Eye (tissue), 1 donor: Measurements from ENCODE around the gene RAD9B.
A peak's percentile ranks its signal among the peaks of the same experiment; 100 is the strongest.
"Not testable (repeated sequence)": the region's sequence is repeated elsewhere in the genome, so short reads cannot be mapped to it uniquely, and the experiment has no call there.

Experiments
- DNase-seq: peaks from one replicate; pipeline ENCODE4 v3.0.0-alpha.2; 2015

The RAD9B gene

GRCh38 chr12:110528277-110528839, 26.2 kb downstream of the RAD9B start:
- DNase-seq, result no peak

DNA sequence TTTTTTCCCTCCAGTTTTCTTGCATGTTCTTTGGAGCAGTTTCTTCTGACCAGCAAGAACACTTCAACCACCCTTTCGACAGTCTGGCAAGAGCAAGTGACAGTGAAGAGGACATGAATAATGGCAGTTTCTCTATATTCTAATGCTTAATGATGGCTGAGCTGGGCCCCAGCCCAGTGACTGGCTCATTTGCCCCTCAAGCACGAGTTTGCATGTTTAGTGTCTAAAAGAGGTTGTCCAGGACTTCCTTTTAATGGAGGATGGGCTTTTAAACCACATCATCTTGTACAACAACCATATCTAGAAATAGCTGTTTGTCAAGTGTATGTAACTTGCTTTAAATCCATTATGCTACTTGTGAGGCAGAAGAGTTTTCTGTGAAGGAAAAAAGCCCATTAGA, 28.4 kb downstream of the RAD9B start:
- DNase-seq, result no peak

GRCh38 chr12:110531741-110532333, 29.7 kb downstream of the RAD9B start:
- no peak for DNase-seq

DNA sequence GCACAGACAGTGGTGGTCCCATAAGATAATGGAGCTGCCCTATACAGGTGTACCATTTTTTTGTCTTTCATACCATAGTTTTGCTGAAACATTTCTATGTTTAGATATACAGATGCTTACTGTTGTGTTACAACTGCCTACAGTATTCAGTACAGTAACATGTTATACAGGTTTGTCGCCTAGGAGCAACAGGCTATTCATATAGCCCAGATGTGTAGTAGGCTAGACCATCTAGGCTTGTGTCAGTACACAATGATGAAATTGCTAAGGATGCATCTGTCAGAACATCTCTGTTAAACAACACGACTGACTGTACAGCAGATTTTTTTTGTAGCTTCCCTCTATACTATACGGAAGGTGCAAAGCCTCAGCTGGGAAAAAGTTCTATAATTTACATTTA, 30.5 kb downstream of the RAD9B start:
- no peak for DNase-seq

DNA sequence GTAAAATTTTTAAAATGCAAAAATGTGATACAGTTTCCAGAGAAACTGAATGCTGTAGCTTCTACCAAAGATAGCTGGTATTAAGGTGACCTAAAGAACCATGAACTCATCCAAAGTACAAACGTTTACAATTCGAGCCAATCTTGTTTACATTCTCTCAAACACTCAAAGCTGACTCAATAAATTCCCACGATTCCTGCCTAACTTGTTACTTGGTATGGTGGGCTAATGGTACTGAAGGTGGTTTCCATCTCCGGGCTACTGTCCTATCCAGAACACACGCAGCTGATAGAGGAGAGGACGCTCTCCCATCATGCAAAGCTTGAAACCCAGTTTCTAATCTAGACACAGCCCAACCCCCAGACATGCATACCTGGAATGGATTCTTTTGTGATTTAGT, 31.5 kb downstream of the RAD9B start:
- no peak for DNase-seq

DNA sequence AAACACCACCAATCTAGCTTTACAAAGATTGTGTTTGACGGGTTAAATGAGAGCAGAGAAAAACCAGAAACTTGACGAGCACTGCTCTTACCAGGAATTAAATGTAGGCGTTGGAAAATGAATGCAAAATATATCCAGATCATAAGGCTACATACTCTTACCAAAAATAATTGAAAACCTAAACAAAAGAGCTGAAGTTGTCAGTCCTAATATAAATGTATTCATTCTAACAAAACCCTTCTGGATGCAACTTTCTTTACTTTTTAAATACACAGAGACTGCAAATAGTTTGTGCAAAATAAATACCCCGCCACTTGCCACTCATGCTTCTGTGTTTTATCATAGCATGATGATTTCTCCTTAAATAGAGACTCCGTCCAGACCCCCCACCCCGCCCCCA, 32.7 kb downstream of the RAD9B start:
- DNase-seq, result no peak

- DNase-seq, result no peak
Observed at GRCh38 chr12:110536834-110537604, 34.9 kb downstream of the RAD9B start.

DNA sequence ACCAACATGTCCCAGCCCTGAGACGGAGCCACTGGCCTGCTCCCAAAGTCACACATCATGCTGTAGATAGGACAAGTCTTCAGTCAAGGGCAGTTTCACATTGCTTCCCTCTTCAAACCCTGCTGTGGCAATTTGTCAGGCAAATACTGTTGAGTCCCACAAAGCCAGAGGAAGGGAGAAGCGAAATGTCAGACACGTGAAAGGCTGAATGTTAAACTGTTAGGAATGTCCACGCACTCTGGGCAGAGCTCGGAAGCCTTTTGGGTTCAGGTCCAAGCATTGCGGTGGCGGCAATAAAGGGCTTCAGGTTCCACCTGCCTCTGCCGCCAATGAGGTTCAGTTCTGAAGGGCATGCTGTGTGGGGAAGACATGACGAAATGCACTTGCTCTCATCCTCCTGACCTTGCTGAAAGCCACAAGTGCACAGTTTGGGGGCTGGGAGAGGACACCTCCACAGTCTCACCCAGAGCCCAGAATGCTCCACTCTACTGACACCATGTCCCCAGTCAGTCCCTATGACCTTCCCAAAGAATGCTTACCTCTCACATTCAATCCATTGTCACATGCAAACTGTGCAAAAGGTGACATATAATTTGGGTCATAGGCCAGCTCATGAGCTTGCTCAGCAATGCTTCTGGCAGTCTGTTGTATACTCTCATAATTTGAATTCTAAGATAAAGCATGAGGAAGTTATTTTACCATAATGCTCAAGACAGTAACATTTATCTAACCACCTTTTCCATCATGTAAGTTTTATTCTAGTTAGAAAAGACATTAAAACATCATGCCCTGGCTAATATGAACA, 35.7 kb downstream of the RAD9B start:
- DNase-seq, result no peak

GRCh38 chr12:110538869-110539622, 36.9 kb downstream of the RAD9B start:
- DNase-seq, result no peak

- no peak for DNase-seq
Observed at GRCh38 chr12:110540048-110540447, 37.9 kb downstream of the RAD9B start.

DNA sequence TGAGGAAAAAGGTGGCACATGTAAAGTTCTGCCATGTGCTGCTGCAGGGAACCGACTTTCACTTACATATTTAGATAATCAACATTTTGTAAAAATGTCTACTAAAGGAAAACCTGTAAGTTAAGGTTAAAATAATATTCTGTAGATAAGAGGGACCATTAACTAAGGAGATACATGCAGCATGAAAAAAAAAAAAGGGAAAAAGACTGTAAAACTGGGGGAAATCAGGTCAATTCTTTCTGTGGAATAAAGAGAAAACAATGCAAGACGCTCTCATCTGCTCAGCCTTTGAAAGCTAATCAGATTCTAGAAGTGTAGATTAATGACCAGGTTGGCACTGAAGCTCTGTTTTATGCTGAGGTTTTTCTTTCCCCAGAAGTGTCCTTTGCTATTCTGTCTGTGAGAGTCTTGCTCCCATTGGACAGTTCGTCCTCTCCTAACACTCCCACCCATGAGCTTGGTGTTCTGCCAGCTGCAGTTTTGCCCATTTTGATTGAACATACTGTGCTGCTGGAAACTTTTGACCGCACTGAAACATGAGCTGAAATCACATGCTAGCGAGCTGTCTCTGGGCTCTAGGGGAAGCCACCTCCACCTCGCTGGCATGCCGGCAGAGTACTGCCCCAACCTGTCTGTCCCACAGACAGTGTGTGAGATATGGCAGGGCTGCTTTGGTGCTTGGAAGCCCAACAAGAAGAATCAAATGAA, 41.3 kb downstream of the RAD9B start:
- DNase-seq, result peak; percentile 49

GRCh38 chr12:110543965-110544364, 41.8 kb downstream of the RAD9B start:
- DNase-seq, result no peak

- DNase-seq, result not testable (repeated sequence)
Observed at GRCh38 chr12:110545259-110545658, 43.1 kb downstream of the RAD9B start.

- no peak for DNase-seq
Observed at GRCh38 chr12:110545812-110546211, 43.7 kb downstream of the RAD9B start.

- DNase-seq, result no peak
Observed at GRCh38 chr12:110546339-110546738, 44.2 kb downstream of the RAD9B start.

GRCh38 chr12:110547090-110547489, 45.0 kb downstream of the RAD9B start:
- DNase-seq, result no peak

DNA sequence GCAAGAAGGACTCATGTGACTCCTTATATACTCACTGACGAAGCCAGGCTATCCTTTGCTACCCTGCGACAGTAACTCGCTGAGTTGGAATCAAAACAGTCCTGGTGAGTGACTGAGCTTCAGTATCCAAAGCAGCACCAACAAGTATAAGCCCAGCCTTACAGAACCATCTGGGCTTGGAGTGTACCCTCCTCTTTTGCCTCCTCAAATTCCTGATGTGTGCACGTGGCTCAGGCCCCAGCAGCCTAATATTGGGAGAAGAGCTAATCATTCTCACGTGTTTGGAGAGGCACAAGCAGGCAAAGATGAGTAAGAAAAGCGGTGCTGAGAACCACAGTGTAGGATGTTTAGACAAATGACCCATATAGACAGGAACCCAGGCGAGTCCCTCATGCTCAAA, 46.5 kb downstream of the RAD9B start:
- DNase-seq, result peak; percentile 17

DNA sequence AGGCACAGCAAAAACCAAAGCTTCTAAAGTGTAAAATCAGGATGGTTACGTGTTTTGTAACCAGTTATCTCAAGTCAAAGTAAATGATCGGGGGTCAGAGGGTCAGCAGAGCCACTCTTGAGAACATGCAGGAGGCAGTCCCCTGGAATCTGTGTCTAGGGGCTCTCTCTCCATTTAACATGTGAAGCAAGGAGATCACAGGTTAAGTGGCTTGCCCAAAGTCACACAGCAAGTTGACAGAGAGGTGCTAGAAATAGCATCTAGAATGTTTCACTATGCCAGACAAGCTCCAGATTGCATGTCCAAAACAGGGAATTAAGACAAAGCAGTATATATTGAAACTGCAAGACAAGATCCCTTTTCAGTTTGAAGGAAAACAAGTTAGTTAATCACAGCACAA, 47.6 kb downstream of the RAD9B start:
- no peak for DNase-seq

DNA sequence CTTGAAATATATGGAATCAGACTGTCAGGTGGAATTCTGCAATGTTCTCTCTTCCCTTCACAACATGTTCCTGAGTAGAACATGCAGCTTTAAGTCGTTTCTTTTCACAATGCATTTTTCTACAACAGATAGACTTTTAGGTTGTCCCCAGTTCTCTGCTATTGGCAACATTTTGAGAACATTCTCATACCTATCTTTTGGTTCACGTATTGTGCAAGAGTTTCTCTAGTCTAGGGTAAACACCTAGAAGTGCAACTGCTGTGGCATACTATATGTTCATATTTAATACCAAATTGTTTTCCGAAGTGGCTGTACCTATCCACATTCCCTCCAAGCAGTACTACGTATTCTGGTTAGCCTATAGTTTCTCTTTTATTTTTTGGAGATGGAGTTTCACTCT, 48.9 kb downstream of the RAD9B start:
- DNase-seq, result no peak
